ENCODE results near the gene ASTN1. TPM values are rescaled to one million over a fixed set of nuclear protein-coding genes. Genes with fewer than 3 reads are reported as not detected.

Gene ASTN1
- total and polyA plus RNA-seq, 9 of the 15 experiments (the other 6 are each of a cell fraction or from before 2014, with no cell fraction given) = 0.05 to 0.22 (median 0.18) TPM

GRCh38 chr1:176809292-176809691, 355.2 kb downstream of the ASTN1 start (continued):
- TF ChIP-seq CHD7 (IDR thresholded peaks at IDR 0.05; ENCODE audit: low read depth, low read length) = no peak
- no peak for TF ChIP-seq SAFB2 (IDR thresholded peaks at IDR 0.05; ENCODE audit: borderline replicate concordance, low read depth, low read length, severe bottlenecking)
- TF ChIP-seq NELFE (IDR thresholded peaks at IDR 0.05; ENCODE audit: insufficient read depth, insufficient read length) = no peak

MicroRNAs within 50 kb of the gene (microRNA counts, 767-probe panel; counts per million panel counts)
- not detected for microRNA hsa-miR-488-3p

Small RNA genes lying within 50 kb of the gene (microRNA-seq; reads per million reads assigned to microRNA genes)
- gene MIR488 (ENCODE audit: borderline microRNAs expressed) = 0.46 reads per million

Small RNA genes lying within 50 kb of the gene (small RNA-seq; reads per million reads assigned to genes)
- gene MIR488 = 0.22 reads per million

Other genes with a start within 250 kb of the ASTN1 start
- not detected in 2 replicates for gene BRINP2, start 6.2 kb upstream of the ASTN1 start, total RNA-seq (2014; rRNA removed)
- gene BRINP2, start 6.2 kb upstream of the ASTN1 start, total RNA-seq (2014; rRNA removed; fragmentation: Illumina TruSeq; extraction: Trizol) = not detected in 2 replicates
- not detected in 2 replicates for gene BRINP2, start 6.2 kb upstream of the ASTN1 start, total RNA-seq (2015; rRNA removed; fragmentation: Illumina TruSeq; extraction: Trizol)
- not detected in 2 replicates for gene BRINP2, start 6.2 kb upstream of the ASTN1 start, total RNA-seq (2021)
- gene BRINP2, start 6.2 kb upstream of the ASTN1 start, polyA plus RNA-seq (2011; rRNA removed) = not detected in 2 replicates
- gene BRINP2, start 6.2 kb upstream of the ASTN1 start, polyA plus RNA-seq (2014; fragmentation: Illumina TruSeq; extraction: Trizol) = not detected in 2 replicates
- gene BRINP2, start 6.2 kb upstream of the ASTN1 start, polyA plus RNA-seq (2014; fragmentation: Nextera tagmentation; extraction: Ambion mirVana) = not detected
- not detected in 2 replicates for gene BRINP2, start 6.2 kb upstream of the ASTN1 start, polyA plus RNA-seq (2014; rRNA removed)

All from K562 (cell line).